ENCODE data around the gene C1orf185. TPM values are rescaled to one million over a fixed set of nuclear protein-coding genes. Genes with fewer than 3 reads are reported as not detected.

The C1orf185 gene
- total and polyA plus RNA-seq, 9 of the 15 experiments (the other 6 are each of a cell fraction or from before 2014, with no cell fraction given), result not detected

DNA sequence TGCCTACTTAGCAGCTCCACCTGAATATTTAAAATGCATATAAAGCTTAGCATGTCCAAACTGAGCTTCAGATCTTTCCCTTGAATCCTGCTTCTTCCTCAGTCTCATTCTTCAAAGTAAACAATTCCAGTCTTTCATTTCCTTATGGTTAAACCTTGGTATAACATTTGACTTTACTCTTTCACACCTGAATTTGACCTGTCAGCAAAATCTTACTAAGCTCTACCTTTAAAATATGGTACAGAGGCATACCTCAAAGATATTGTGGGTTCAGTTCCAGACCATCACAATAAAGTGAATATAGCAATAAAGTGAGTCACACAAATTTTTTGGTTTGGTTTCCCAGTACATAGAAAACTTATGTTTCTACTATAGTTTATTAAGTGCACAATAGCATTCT, 91.5 kb downstream of the C1orf185 start:
- H3K27me3 ChIP-seq (ENCODE audit: control insufficient read depth in 2 of 2, insufficient read depth in 2 of 2, low read length in 2 of 2), result no peaks in the 10 kb centered on the region
- FAIRE-seq, result no peak
- in situ Hi-C loops (cut with MboI), result loop anchor here (5.0 to 10.0 kb wide), 2 partner anchors 421 to 819 kb away; no protein-coding TSS in a partner anchor
- BruUV-seq (replicated peaks), result no TSS peak
- DNase-seq (ENCODE audit: extremely low read depth in 1 of 4, low spot score in 3 of 4), result no peak
- H3K4me2 ChIP-seq (ENCODE audit: insufficient read depth, low read length), result no peak overlapping the region
- intact Hi-C loops (cut with micrococcal nuclease), result loop anchor here (2.0 kb wide), 1 partner anchor 103 kb away; no protein-coding TSS in a partner anchor
- ChIA-PET POLR2A (interaction anchor here (0.6 to 0.8 kb wide), 3 partner anchors 15 to 687 kb away, joined by 3 read pairs; partner anchors contain the start of gene RNF11), CTCF (ENCODE audit: low intra/inter-chr PET ratio) (interaction anchor here (1.3 kb wide), 1 partner anchor 826 kb away, joined by 8 read pairs; no protein-coding TSS in a partner anchor)
- no peaks in the 10 kb centered on the region for H3K79me2 ChIP-seq (ENCODE audit: control insufficient read depth, insufficient read depth, low read length)
- no peaks in the 10 kb centered on the region for H3K9me3 ChIP-seq (replicated peaks; ENCODE audit: control insufficient read depth, insufficient read depth, low read depth, low read length)
- no peaks in the 10 kb centered on the region for H3K9me1 ChIP-seq (ENCODE audit: control insufficient read depth, insufficient read depth, low read length)
- no peaks in the 10 kb centered on the region for H3K36me3 ChIP-seq (ENCODE audit: control insufficient read depth, insufficient read depth, low read length)
- H3K4me1 ChIP-seq (replicated peaks in 1 of 2; ENCODE audit: control insufficient read depth in 2 of 2, insufficient read depth in 2 of 2, low read length in 2 of 2), result peaks cover 0 to 3% of the 10 kb centered on the region in 2 experiments; a peak in 1 of 5 replicates
- no peaks in the 10 kb centered on the region for H4K20me1 ChIP-seq (replicated peaks; ENCODE audit: control insufficient read depth, insufficient read depth, low read length)
- no peak for ATAC-seq
- no peak overlapping the region for H3K4me3 ChIP-seq
- no peak overlapping the region for H2AFZ ChIP-seq (ENCODE audit: low read depth, low read length)
- no peak overlapping the region for H3K9ac ChIP-seq (ENCODE audit: insufficient read depth in 1 of 2, low read depth in 2 of 2, low read length in 2 of 2)
- no peak overlapping the region for H3K27ac ChIP-seq (ENCODE audit: extremely low read depth, low read depth, low read length)
- TF ChIP-seq DIDO1 (tag; IDR thresholded peaks at IDR 0.05; ENCODE audit: low read depth) (no peak), GTF2F1 (IDR thresholded peaks at IDR 0.05; ENCODE audit: low read depth, low read length) (no peak), WHSC1 (IDR thresholded peaks at IDR 0.05; ENCODE audit: low read length) (no peak), U2AF1 (optimal IDR thresholded peaks at IDR 0.05; ENCODE audit: low read depth, low read length) (no peak), MAFK (IDR thresholded peaks at IDR 0.05; ENCODE audit: low read length) (peak; percentile 90), RBM34 (IDR thresholded peaks at IDR 0.05; ENCODE audit: borderline replicate concordance, insufficient read depth, low read length) (no peak), ARID1B (IDR thresholded peaks at IDR 0.05) (no peak), LEF1 (IDR thresholded peaks at IDR 0.05) (no peak), ARID2 (IDR thresholded peaks at IDR 0.05) (no peak), MXI1 (IDR thresholded peaks at IDR 0.05; ENCODE audit: low read depth, low read length) (no peak), CBFB (CRISPR knock-in tag; IDR thresholded peaks at IDR 0.05) (no peak), MAFG (tag; conservative IDR thresholded peaks at IDR 0.05) (peak; percentile 90), PCBP1 (IDR thresholded peaks at IDR 0.05; ENCODE audit: low read depth, low read length, poor library complexity, severe bottlenecking) (no peak), SIX5 (IDR thresholded peaks at IDR 0.05; ENCODE audit: borderline replicate concordance in 1 of 2, insufficient read depth in 1 of 2, low read depth in 1 of 2, low read length in 2 of 2) (no peak), MAFF (IDR thresholded peaks at IDR 0.05; ENCODE audit: low read length) (peak; percentile 92), ZNF316 (IDR thresholded peaks at IDR 0.05) (peak; percentile 96)
- TF ChIP-seq, protein P1, sequence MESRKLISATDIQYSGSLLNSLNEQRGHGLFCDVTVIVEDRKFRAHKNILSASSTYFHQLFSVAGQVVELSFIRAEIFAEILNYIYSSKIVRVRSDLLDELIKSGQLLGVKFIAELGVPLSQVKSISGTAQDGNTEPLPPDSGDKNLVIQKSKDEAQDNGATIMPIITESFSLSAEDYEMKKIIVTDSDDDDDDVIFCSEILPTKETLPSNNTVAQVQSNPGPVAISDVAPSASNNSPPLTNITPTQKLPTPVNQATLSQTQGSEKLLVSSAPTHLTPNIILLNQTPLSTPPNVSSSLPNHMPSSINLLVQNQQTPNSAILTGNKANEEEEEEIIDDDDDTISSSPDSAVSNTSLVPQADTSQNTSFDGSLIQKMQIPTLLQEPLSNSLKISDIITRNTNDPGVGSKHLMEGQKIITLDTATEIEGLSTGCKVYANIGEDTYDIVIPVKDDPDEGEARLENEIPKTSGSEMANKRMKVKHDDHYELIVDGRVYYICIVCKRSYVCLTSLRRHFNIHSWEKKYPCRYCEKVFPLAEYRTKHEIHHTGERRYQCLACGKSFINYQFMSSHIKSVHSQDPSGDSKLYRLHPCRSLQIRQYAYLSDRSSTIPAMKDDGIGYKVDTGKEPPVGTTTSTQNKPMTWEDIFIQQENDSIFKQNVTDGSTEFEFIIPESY (CRISPR knock-in tag; IDR thresholded peaks at IDR 0.05), result no peak
- TF ChIP-seq, protein P2, sequence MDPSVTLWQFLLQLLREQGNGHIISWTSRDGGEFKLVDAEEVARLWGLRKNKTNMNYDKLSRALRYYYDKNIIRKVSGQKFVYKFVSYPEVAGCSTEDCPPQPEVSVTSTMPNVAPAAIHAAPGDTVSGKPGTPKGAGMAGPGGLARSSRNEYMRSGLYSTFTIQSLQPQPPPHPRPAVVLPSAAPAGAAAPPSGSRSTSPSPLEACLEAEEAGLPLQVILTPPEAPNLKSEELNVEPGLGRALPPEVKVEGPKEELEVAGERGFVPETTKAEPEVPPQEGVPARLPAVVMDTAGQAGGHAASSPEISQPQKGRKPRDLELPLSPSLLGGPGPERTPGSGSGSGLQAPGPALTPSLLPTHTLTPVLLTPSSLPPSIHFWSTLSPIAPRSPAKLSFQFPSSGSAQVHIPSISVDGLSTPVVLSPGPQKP (CRISPR knock-in tag; IDR thresholded peaks at IDR 0.05), result no peak
- TF ChIP-seq, protein P3, sequence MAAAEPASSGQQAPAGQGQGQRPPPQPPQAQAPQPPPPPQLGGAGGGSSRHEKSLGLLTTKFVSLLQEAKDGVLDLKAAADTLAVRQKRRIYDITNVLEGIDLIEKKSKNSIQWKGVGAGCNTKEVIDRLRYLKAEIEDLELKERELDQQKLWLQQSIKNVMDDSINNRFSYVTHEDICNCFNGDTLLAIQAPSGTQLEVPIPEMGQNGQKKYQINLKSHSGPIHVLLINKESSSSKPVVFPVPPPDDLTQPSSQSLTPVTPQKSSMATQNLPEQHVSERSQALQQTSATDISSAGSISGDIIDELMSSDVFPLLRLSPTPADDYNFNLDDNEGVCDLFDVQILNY (CRISPR knock-in tag; IDR thresholded peaks at IDR 0.05), result no peak
- TF ChIP-seq, protein P4, sequence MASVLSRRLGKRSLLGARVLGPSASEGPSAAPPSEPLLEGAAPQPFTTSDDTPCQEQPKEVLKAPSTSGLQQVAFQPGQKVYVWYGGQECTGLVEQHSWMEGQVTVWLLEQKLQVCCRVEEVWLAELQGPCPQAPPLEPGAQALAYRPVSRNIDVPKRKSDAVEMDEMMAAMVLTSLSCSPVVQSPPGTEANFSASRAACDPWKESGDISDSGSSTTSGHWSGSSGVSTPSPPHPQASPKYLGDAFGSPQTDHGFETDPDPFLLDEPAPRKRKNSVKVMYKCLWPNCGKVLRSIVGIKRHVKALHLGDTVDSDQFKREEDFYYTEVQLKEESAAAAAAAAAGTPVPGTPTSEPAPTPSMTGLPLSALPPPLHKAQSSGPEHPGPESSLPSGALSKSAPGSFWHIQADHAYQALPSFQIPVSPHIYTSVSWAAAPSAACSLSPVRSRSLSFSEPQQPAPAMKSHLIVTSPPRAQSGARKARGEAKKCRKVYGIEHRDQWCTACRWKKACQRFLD (CRISPR knock-in tag; IDR thresholded peaks at IDR 0.05), result no peak

Measured in K562 (cell line).